ENCODE data around the gene BRD7.

Gene BRD7

DNA sequence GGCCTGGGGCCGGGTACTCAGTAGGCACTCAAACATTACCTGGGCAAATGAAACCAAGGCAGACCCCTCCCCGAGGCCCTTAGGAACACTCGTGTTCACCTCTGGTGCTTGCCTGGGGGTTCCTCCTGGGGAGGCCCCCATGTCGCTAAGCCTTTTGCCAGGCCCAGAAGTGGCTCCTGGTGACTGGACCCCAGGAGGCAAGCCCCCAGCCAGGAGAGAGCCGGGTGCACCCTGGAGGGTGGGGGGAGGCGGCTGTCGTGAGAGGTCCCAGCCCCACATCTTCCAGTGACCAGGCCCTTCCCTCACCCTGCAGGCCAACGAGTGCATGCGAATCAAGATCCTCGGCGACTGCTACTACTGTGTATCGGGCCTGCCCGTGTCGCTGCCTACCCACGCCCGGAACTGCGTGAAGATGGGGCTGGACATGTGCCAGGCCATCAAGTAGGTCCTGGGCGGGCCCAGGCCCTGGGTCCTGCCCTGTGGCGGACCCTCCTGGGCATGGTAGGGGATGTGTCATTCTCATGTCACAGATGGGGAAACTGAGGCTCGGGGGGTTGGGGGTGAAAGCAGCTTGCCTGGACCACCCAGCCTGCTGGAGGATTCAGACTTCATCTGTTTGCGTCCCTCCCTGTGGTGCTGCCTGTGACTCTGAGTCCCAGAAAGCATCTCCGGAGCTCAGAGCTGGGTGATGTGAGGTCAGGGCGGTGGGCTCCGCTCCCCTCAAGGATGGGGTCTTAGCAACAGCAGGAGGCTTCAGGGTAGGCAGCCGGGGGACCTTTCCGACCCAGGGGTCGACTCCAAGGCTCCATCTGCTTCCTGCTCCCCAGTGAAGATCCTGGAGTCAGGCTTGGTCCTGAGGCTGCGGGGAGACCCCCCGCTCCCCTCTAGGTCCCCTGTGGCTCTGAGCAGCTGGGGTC is 69.9 kb downstream of the BRD7 start:
- H3K9me3 Mint-ChIP-seq = no peaks in the 10 kb centered on the region
- no peak overlapping the region for H3K4me3 Mint-ChIP-seq
- H3K27me3 Mint-ChIP-seq = no peaks in the 10 kb centered on the region
- peaks cover 3% of the 10 kb centered on the region for H3K4me1 Mint-ChIP-seq
- no peaks in the 10 kb centered on the region for H3K36me3 Mint-ChIP-seq
- H3K27ac Mint-ChIP-seq = no peak overlapping the region

DNA sequence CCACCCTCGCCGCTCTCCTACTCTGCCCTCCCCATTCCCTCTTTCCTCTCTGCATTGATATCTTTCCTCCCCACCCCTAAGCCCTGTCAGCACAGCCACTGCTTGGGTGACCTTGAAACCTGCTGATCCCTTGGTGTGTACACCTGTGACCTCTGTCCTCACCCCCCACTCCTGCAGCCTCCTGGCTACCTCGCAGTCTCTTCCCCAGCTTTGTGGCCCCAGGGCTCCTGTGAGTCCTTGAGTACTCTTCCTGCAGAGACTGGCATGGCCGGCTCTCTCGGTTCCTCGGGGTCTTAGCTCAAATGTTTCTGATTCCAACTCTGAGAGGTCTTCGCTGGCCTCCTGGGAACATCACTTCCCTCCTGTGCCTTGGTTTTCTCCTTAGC is 70.7 kb downstream of the BRD7 start:
- no peaks in the 10 kb centered on the region for H3K9me3 Mint-ChIP-seq
- H3K36me3 Mint-ChIP-seq = no peaks in the 10 kb centered on the region
- H3K4me1 Mint-ChIP-seq = peaks cover 3% of the 10 kb centered on the region
- H3K4me3 Mint-ChIP-seq = no peak overlapping the region
- H3K27me3 Mint-ChIP-seq = no peaks in the 10 kb centered on the region
- peak overlapping the region; percentile 30 for H3K27ac Mint-ChIP-seq

DNA sequence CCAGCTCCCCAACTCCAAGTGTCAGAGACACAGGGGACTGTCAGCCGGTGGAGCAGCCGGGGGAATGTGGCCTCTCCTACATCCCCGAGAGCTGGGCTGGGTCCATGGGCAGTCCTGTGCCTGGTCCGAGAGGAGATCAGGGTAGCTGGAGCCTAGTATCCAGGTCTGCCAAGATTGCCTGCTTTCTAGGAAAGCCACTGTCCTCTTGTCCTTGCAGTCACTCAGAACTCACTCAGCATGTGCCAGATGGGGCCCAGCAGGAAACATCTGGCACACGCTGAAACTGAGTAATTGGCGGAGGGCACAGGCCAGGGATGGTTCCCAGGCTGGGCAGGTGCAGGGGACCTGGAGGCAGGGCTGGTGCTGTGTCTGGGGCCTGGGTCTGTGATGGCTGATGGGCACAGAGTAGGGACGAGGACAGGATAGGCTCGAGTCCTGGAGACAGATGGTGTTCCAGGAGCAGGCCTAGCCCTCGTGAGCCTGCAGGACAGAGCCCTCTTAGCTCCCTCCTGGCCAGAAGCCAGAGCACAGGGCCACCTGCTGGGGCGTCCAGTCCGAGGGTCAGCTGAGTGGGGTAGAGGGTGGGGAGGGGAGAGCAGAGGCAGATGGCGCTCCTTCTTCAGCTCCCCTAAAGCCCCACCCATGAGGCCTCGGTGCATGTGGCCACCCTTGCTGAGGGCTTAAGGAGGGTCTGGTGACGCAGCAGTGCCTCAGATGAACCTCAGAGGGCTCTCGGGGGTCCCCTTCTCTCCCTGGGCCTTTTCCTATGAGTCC is 71.3 kb downstream of the BRD7 start:
- no peaks in the 10 kb centered on the region for H3K27me3 Mint-ChIP-seq
- no peaks in the 10 kb centered on the region for H3K9me3 Mint-ChIP-seq
- no peaks in the 10 kb centered on the region for H3K36me3 Mint-ChIP-seq
- peaks cover 3% of the 10 kb centered on the region for H3K4me1 Mint-ChIP-seq
- H3K27ac Mint-ChIP-seq = no peak overlapping the region
- H3K4me3 Mint-ChIP-seq = no peak overlapping the region

DNA sequence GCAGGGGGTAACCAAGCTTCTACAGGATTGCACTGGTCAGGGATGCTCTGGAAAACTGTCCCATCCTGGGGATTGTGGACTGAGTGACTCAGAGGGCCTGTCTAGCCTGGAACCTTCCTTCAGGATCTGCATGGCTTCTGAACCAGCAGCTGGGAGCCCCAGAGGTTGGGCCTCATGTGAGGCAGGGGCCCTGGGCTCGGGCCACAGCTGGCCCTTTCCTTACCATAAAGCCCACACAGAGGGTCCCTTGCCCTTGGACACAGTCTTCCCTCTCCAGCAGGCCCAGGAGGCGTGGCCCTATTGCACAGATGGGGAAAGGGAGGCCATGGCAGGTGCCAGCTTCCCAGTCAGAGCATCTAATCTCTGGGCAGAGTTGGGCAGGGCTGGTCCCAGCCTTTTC is 72.0 kb downstream of the BRD7 start:
- H3K36me3 Mint-ChIP-seq = no peaks in the 10 kb centered on the region
- H3K27ac Mint-ChIP-seq = no peak overlapping the region
- no peaks in the 10 kb centered on the region for H3K27me3 Mint-ChIP-seq
- H3K9me3 Mint-ChIP-seq = no peaks in the 10 kb centered on the region
- H3K4me3 Mint-ChIP-seq = no peak overlapping the region
- H3K4me1 Mint-ChIP-seq = peaks cover 3% of the 10 kb centered on the region

DNA sequence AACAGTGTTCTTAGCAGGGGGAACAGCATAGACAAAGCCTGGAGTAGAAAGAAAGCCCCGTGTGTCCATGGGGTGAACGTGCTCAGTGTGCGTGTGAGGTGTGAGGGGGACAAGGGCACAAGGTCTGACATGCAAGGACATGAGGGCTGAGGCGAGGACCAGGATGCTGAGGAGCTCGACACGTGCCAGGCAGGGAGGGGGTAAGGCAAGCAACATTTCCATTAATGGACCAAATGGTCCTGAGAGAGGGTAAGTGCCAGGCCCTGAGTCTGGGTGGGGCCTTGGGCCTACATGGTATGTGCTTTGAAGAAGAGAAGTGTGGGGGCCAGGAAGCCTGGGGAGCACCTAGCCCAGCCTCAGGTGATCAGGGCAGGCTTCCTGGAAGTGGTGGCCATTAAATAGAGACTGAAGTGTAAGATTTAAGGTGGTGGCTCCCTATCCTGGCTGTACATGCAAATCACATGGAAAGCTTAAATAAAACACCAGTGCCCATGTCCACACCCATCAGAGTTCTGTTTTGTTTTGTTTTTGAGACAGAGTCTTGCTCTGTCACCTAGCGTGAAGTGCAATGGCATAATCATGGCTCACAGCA is 73.2 kb downstream of the BRD7 start:
- Mint-ChIP-seq H3K27me3 (no peaks in the 10 kb centered on the region), H3K36me3 (no peaks in the 10 kb centered on the region), H3K4me3 (no peak overlapping the region), H3K4me1 (peaks cover 3% of the 10 kb centered on the region), H3K27ac (peak overlapping the region; percentile 82), H3K9me3 (no peaks in the 10 kb centered on the region)

DNA sequence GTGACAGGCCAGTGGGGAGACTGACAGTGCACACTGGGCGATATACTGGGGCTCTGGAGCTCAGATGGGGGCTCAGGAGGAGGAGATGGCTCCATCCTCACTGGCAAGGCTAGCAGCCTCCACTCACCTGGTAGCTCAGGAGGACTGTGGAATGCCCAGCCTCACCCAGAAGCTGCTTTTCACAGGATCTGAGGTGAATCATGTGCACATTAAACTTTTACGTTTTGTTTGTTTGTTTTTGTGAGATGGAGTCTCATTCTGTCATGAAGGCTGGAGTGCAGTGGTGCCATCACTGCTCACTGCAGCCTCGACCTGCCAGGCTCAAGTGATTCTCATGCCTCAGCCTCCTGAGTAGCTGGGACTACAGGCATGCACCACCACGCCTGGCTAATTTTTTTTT is 73.8 kb downstream of the BRD7 start:
- H3K4me1 Mint-ChIP-seq = peaks cover 5% of the 10 kb centered on the region

DNA sequence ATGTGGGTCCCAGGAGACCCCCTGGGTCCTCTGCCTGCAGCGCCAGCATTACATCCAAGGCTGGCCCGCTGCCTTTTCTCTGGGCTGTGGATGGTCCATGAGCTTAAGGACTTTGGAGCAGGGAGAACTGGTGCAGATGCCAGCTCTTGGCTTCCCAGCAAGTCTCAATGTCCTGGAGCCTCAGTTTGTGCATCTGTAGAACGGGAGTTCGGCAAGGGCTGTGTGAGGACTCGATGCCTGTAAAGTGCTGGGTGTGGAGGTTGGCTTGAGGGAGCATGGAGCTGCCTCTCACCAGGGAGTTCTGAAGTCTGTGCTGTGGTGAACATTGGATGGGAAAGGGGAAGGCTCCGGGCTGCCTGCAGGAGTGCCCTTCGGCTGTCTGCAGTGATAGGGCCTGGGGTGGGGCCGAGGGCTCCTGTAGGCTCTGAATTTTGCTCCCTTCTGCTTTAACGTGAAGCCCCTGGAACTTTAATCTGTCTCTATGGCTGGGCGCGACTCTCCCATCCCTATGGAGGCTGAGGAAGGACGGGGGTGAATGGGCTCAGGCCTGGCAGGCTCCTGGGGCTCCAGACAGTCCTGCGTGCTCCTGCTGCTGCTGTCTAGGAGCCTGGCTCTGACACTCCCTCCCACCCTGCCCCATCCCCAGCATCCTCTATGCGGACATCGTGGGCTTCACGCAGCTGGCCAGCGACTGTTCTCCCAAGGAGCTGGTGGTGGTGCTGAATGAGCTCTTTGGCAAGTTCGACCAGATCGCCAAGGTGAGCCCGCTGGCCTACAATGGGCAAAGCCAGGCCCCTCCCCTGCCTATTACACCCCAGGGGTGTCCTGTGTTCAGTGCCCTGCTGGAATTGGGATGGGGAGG is 74.6 kb downstream of the BRD7 start:
- peaks cover 2% of the 10 kb centered on the region for H3K36me3 Mint-ChIP-seq
- no peak overlapping the region for H3K27ac Mint-ChIP-seq
- H3K9me3 Mint-ChIP-seq = no peaks in the 10 kb centered on the region

More for the DNA sequence above, 73.8 kb downstream of the BRD7 start:
- H3K27me3 Mint-ChIP-seq = no peaks in the 10 kb centered on the region
- H3K9me3 Mint-ChIP-seq = no peaks in the 10 kb centered on the region
- H3K4me3 Mint-ChIP-seq = no peak overlapping the region
- peaks cover 1% of the 10 kb centered on the region for H3K36me3 Mint-ChIP-seq
- H3K27ac Mint-ChIP-seq = no peak overlapping the region

DNA sequence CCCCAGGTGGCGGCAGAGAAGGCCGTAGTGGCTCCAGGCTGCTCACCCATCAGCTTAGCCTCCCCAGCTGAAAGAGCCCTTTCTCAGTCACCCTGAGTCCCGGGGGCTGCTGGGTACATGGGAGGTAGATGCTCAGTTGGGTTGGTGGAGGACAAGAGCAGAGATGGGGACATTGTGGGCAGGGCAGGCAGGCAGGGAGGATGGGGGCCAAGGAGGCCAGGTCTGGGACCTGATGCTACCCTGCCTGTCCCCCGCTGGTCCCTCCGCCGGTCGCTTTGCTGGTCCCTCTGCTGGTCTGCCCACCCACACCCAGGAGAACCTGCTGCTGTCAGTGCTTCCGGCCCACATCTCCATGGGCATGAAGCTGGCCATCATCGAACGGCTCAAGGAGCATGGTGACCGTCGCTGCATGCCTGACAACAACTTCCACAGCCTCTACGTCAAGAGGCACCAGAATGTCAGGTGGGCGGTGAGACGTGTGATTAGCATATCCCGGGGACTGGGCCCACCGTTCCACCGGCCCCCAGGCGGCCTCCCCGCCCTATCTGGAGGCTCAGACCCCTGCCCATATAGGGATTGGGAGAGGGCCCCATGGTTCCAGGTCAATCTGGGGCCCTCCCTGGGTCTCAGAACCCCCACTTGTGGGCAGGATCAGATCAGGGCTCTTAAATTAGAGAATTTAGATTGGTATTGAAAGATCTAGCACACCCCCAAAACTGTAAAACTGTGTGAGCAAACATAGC is 75.6 kb downstream of the BRD7 start:
- peaks cover 2% of the 10 kb centered on the region for H3K36me3 Mint-ChIP-seq
- no peaks in the 10 kb centered on the region for H3K27me3 Mint-ChIP-seq
- H3K27ac Mint-ChIP-seq = no peak overlapping the region
- H3K4me3 Mint-ChIP-seq = no peak overlapping the region
- no peaks in the 10 kb centered on the region for H3K9me3 Mint-ChIP-seq
- H3K4me1 Mint-ChIP-seq = peaks cover 10% of the 10 kb centered on the region

More for the DNA sequence above, 74.6 kb downstream of the BRD7 start:
- Mint-ChIP-seq H3K4me1 (peaks cover 7% of the 10 kb centered on the region), H3K27me3 (no peaks in the 10 kb centered on the region), H3K4me3 (no peak overlapping the region)

DNA sequence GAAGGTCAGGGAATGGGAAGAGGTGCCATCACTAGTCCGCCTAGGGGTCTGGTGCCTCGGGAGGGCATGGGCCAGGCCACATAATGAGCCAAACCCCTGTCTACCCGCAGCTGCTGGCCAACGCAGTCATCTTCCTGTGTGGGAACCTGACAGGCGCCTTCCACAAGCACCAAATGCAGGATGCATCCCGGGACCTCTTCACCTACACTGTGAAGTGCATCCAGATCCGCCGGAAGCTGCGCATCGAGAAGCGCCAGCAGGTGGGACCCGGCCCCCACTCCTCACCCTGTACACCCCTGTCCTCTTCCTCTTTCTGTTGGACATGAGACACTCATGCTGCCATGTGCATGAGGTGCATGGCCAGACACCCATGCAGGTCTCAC is 76.2 kb downstream of the BRD7 start:
- H3K27ac Mint-ChIP-seq = no peak overlapping the region
- H3K4me1 Mint-ChIP-seq = peaks cover 12% of the 10 kb centered on the region
- no peaks in the 10 kb centered on the region for H3K27me3 Mint-ChIP-seq
- H3K4me3 Mint-ChIP-seq = no peak overlapping the region
- peaks cover 2% of the 10 kb centered on the region for H3K36me3 Mint-ChIP-seq
- no peaks in the 10 kb centered on the region for H3K9me3 Mint-ChIP-seq

DNA sequence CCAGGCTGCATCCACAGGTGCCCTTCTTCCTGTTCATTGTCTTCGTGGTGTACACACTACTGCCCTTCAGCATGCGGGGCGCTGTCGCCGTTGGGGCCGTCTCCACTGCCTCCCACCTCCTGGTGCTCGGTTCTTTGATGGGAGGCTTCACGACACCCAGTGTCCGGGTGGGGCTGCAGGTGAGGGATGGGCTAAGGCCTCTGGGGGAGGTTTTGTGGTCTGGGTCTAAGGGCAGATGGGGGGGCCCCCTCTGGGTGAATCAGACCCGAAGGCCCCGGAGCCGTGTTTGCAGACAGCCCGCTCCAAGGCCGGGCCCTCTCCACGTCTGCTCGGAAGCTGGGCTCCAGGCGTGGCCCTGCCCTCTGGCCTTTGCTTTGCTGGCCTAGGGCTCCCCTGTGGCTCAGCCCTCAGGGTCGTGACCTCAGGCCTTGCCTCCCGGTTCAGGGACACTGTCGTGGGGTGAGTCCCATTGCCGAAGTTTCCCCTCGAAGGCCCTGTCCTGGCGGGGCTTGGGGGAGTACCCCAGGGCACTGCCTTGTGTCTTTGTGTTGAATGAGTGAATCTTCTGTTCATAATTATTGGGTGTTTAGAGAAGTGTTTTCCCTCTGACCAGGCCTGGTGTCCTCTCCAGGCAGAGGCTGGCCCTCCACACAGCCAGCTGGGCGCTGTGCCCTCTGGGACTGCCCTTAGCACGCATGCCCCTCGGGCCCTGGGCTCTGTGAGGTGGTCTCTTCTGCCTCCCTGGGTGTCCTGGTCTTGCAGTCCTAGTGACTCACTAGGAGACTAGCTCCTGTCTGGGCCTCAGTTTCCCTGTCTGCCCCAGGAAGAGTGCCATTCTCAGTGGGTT is 76.8 kb downstream of the BRD7 start:
- Mint-ChIP-seq H3K27me3 (no peaks in the 10 kb centered on the region), H3K4me1 (peaks cover 15% of the 10 kb centered on the region), H3K36me3 (peaks cover 2% of the 10 kb centered on the region), H3K9me3 (no peaks in the 10 kb centered on the region), H3K4me3 (no peak overlapping the region), H3K27ac (peak overlapping the region; percentile 77)

DNA sequence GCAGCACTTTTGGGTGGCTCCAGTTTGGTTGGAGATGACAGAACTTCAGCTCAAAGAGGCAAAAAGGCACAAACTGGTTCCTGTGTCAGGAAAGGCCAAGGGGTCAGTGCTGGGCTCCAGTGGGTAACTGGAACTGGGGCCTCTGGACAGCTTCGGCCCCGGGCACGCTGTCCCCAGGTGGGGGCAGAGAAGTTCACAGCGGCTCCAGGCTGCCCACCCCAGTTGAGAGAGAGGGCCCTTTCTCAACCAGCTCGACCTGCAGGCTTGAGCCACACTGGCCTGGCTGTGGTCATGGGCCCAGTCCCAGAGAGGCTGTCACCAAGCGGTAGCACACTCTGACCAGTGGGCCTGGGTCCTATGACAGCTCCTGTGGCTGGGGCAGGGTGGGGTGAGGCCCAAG is 77.9 kb downstream of the BRD7 start:
- Mint-ChIP-seq H3K9me3 (no peaks in the 10 kb centered on the region), H3K4me3 (no peak overlapping the region), H3K27ac (no peak overlapping the region), H3K36me3 (peaks cover 6% of the 10 kb centered on the region), H3K4me1 (peaks cover 19% of the 10 kb centered on the region), H3K27me3 (no peaks in the 10 kb centered on the region)

DNA sequence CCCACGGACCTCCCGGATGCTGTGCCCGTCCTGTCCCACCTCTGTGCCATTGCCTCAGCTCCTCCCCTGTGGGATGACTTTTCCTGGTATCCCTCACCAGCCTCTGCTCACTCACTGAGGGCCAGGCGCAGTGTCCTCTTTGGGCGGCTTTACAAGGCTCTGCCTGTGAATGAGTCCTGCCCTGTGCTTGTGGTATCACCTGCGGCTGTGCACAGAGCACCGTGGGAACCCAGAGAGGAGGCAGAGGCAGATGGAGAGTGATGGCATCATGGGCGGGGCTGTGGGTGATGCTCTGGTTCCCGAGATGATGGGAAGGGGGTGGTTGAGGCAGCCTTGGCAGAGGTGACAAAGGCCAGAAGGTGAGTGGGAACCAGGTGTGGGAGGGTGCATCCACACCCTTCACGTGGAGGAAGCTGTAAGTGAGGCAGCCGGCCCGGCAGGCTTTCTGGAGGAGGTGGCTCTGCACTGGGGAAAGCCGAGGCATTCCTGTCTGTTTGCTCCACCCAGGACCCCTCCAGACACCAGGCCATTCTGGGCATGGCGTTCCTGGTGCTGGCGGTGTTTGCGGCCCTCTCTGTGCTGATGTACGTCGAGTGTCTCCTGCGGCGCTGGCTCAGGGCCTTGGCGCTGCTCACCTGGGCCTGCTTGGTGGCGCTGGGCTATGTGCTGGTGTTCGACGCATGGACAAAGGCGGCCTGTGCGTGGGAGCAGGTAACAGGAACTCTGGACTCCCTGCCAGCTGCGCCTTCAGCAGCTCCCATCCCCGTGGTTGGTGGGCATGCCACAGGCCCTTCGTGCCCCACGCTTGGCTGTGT is 78.6 kb downstream of the BRD7 start:
- Mint-ChIP-seq H3K27ac (peak overlapping the region; percentile 4), H3K4me1 (peaks cover 23% of the 10 kb centered on the region), H3K36me3 (peaks cover 8% of the 10 kb centered on the region), H3K4me3 (no peak overlapping the region), H3K27me3 (no peaks in the 10 kb centered on the region), H3K9me3 (no peaks in the 10 kb centered on the region)

DNA sequence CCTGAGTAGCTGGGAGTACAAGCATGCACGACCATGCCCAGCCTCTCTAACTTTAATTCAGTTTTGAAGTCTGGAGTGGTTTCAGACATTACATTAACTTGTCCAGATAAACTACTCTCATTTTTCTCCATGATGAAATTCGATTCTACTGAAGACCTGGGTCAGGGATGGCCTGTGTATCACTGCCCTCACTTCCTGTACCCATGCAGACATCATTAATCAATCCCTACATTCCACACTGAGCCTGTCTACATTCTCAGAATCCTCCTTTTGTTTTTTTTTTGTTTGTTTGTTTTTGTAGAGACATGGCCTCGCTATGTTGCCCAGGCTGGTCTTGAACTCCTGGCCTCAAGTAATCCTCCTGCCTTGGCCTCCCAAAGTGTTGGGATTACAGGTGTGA is 79.9 kb downstream of the BRD7 start:
- Mint-ChIP-seq H3K27ac (peak overlapping the region; percentile 26), H3K9me3 (no peaks in the 10 kb centered on the region), H3K4me1 (peaks cover 36% of the 10 kb centered on the region), H3K36me3 (peaks cover 8% of the 10 kb centered on the region), H3K27me3 (no peaks in the 10 kb centered on the region), H3K4me3 (no peak overlapping the region)

Measured in activated naive CD4-positive, alpha-beta T cell treated with anti-CD3 and anti-CD28 coated beads, Interleukin-2, amount 50 U/mL, for 24 hours (primary cell).